Measurements from ENCODE around the gene OR7G2.
"Not testable (repeated sequence)": the region's sequence is repeated elsewhere in the genome, so short reads cannot be mapped to it uniquely, and the experiment has no call there.

OR7G2 gene

DNA sequence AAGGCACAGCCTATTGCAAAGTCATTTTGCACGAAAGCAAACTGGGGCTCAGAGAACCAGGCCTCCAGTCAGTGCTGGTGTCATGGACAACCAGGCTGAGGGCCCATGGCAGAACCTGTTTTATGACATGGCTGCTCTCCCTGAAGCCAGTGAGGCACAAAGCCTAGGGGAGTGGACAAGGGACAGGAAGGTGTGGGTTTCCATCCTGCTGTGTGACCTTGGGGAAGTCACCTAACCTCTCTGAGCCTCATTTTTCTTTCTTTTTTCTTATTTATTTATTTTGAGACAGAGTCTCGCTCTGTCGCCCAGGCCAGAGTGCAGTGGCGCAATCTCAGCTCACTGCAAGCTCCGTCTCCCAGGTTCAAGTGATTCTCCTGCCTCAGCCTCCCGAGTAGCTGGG, 35.6 kb downstream of the OR7G2 start:
- H3K4me1 ChIP-seq (ENCODE audit: control insufficient read depth, insufficient read depth, low read length); H3K27me3 ChIP-seq (ENCODE audit: control insufficient read depth, insufficient read depth, low read length); H3K9ac ChIP-seq (ENCODE audit: low read depth, low read length); H3K4me3 ChIP-seq (ENCODE audit: low read length); H3K36me3 ChIP-seq (ENCODE audit: insufficient read depth, low read length); H3K4me2 ChIP-seq (ENCODE audit: low read length); H3K9me3 ChIP-seq (replicated peaks; ENCODE audit: low read length): not testable (repeated sequence)

DNA sequence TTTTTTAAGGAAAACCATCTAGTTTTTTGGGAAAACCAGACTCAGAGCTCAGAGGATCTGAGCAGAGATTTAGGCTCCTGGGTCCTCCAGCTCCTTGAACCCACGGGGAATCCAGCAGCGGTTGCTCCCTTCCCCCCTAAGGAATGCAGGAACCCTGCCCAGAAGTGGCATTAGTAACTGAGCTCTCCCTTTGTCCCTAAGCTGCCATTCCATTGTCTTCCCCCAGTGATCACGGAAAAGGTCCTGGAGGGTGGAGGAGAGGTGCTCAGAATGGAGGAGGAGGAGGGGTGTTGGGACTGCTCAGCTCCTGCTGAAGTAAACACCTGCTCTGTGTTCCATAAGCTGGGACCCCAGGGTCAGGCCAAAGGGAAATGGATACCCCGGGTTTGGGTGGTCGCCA, 37.2 kb downstream of the OR7G2 start:
- Histone ChIP-seq H3K4me2 (ENCODE audit: low read length) (no peak overlapping the region), H3K27me3 (ENCODE audit: control insufficient read depth, insufficient read depth, low read length) (no peaks in the 10 kb centered on the region), H3K4me1 (ENCODE audit: control insufficient read depth, insufficient read depth, low read length) (no peaks in the 10 kb centered on the region), H3K4me3 (ENCODE audit: low read length) (no peak overlapping the region), H3K36me3 (ENCODE audit: insufficient read depth, low read length) (no peaks in the 10 kb centered on the region), H3K9me3 (replicated peaks; ENCODE audit: low read length) (no peaks in the 10 kb centered on the region), H3K9ac (ENCODE audit: low read depth, low read length) (no peak overlapping the region)

DNA sequence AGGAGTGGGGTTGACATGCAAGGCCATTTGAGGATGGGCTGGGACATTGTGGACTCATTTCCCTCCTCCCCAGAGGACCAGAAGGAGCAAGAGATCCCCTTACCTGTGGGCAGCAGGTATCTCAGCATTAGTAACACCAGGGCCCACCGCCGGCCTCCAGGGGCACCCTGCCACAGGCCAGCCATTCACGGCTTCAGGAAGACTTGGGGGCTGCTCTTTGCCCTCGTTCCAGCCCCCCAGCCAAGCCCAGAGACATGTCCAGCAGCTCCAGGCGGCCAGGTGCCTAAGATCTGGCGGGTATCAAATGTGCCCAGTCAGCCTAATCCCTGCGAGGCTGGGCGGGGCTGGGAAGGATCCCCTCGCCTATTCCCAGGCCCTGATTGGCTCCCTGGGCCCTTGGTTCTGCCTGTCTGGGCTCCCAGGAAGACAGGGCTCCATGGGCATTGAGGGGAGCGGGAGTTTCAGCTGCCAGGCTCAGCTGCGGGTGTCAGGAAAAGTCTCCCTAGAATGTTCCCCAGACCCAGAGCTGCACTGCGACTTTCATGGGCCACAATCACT, 41.7 kb downstream of the OR7G2 start:
- H3K9ac ChIP-seq (ENCODE audit: low read depth, low read length) = no peak overlapping the region
- no peak overlapping the region for H3K4me2 ChIP-seq (ENCODE audit: low read length)
- no peaks in the 10 kb centered on the region for H3K9me3 ChIP-seq (replicated peaks; ENCODE audit: low read length)
- no peaks in the 10 kb centered on the region for H3K27me3 ChIP-seq (ENCODE audit: control insufficient read depth, insufficient read depth, low read length)
- no peaks in the 10 kb centered on the region for H3K36me3 ChIP-seq (ENCODE audit: insufficient read depth, low read length)
- no peaks in the 10 kb centered on the region for H3K4me1 ChIP-seq (ENCODE audit: control insufficient read depth, insufficient read depth, low read length)
- no peak overlapping the region for H3K4me3 ChIP-seq (ENCODE audit: low read length)

GRCh38 chr19:9061879-9062278, 45.4 kb downstream of the OR7G2 start:
- H3K9me3 ChIP-seq (replicated peaks; ENCODE audit: low read length) = peaks cover 7% of the 10 kb centered on the region
- H3K36me3 ChIP-seq (ENCODE audit: insufficient read depth, low read length) = no peaks in the 10 kb centered on the region
- no peak overlapping the region for H3K4me2 ChIP-seq (ENCODE audit: low read length)
- H3K4me1 ChIP-seq (ENCODE audit: control insufficient read depth, insufficient read depth, low read length) = no peaks in the 10 kb centered on the region
- no peaks in the 10 kb centered on the region for H3K27me3 ChIP-seq (ENCODE audit: control insufficient read depth, insufficient read depth, low read length)
- no peak overlapping the region for H3K4me3 ChIP-seq (ENCODE audit: low read length)
- no peak overlapping the region for H3K9ac ChIP-seq (ENCODE audit: low read depth, low read length)

DNA sequence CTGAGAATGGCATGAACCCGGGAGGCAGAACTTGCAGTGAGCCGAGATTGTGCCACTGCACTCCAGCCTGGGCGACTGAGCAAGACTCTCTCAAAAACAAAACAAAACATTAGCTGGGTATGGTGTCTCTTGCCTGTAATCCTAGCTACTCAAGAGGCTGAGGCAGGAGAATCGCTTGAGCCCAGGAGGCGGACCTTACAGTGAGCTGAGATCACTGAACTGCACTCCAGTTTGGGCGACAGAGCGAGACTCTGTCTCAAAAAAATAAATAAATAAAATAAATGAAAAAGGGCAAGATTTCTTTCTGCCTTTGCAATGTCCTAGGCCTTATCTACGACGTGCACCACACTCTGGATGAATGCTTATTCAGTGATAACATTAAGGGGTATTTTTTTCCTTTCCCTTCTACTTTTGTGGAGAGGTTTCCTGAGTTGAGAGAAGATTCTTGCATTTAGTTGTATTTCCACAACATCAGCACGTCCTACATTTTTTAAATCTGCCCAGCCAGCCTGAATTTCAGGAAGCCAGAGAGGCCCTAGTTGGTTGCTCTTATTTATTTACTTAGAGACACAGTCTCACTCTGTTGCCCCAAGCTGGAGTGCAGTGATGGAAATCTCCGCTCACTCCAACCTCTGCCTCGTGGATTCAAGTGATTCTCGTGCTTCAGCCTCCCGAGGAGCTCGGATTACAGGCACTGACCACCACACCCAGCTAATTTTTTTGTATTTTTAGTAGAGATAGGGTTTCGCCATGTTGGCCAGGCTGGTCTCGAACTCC, 46.5 kb downstream of the OR7G2 start:
- Histone ChIP-seq H3K4me1 (ENCODE audit: control insufficient read depth, insufficient read depth, low read length) (no peaks in the 10 kb centered on the region), H3K4me3 (ENCODE audit: low read length) (no peak overlapping the region)

DNA sequence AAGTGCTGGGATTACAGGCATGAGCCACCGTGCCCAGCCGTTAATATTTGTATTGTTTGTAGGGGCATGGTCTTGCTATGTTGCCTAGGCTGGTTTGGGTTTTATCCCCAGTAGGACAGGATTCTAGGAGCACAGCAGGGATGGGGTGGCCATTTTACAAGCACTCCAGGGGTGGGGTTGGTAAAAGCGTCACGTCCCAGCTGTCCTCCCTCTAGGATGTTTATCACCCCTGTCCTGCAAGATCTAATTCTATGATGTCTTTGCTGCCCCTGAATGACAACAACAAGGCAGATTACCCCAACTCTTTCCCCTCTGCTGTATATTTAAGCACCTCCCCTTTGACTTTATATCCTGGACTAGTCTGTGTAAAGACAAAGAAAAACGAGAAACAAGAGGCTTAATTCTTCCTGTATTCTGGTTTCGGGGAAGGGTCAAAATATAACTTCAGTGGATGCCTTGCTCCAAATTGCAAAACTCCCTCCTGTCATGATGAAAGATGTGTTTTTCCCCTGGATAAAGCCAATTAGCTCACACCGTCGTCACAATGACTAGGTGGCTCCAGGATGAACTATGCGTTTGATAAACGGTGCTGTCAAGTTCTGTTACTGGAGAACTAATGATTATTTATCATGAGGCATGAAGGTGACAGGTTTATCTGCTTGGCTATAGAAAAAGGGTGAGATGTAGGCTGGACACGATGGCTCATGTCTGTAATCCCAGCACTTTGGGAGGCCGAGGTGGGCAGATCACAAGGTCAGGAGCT, 48.2 kb downstream of the OR7G2 start:
- no peak overlapping the region for H3K4me2 ChIP-seq (ENCODE audit: low read length)
- no peaks in the 10 kb centered on the region for H3K4me1 ChIP-seq (ENCODE audit: control insufficient read depth, insufficient read depth, low read length)
- H3K9me3 ChIP-seq (replicated peaks; ENCODE audit: low read length) = peaks cover 7% of the 10 kb centered on the region
- H3K36me3 ChIP-seq (ENCODE audit: insufficient read depth, low read length) = no peaks in the 10 kb centered on the region
- H3K27me3 ChIP-seq (ENCODE audit: control insufficient read depth, insufficient read depth, low read length) = no peaks in the 10 kb centered on the region
- no peak overlapping the region for H3K9ac ChIP-seq (ENCODE audit: low read depth, low read length)
- no peak overlapping the region for H3K4me3 ChIP-seq (ENCODE audit: low read length)

More for the DNA sequence above, 46.5 kb downstream of the OR7G2 start:
- Histone ChIP-seq H3K27me3 (ENCODE audit: control insufficient read depth, insufficient read depth, low read length) (no peaks in the 10 kb centered on the region), H3K36me3 (ENCODE audit: insufficient read depth, low read length) (no peaks in the 10 kb centered on the region), H3K9ac (ENCODE audit: low read depth, low read length) (no peak overlapping the region), H3K9me3 (replicated peaks; ENCODE audit: low read length) (peaks cover 7% of the 10 kb centered on the region), H3K4me2 (ENCODE audit: low read length) (no peak overlapping the region)

GRCh38 chr19:9057505-9058258, 49.6 kb downstream of the OR7G2 start:
- Histone ChIP-seq H3K4me2 (ENCODE audit: low read length) (no peak overlapping the region), H3K36me3 (ENCODE audit: insufficient read depth, low read length) (no peaks in the 10 kb centered on the region), H3K27me3 (ENCODE audit: control insufficient read depth, insufficient read depth, low read length) (no peaks in the 10 kb centered on the region), H3K9ac (ENCODE audit: low read depth, low read length) (no peak overlapping the region), H3K9me3 (replicated peaks; ENCODE audit: low read length) (peaks cover 7% of the 10 kb centered on the region), H3K4me1 (ENCODE audit: control insufficient read depth, insufficient read depth, low read length) (no peaks in the 10 kb centered on the region), H3K4me3 (ENCODE audit: low read length) (no peak overlapping the region)

- not testable (repeated sequence) for H3K4me1 ChIP-seq (ENCODE audit: control insufficient read depth, insufficient read depth, low read length); H3K9ac ChIP-seq (ENCODE audit: low read depth, low read length); H3K27me3 ChIP-seq (ENCODE audit: control insufficient read depth, insufficient read depth, low read length); H3K4me2 ChIP-seq (ENCODE audit: low read length); H3K9me3 ChIP-seq (replicated peaks; ENCODE audit: low read length); H3K36me3 ChIP-seq (ENCODE audit: insufficient read depth, low read length); H3K4me3 ChIP-seq (ENCODE audit: low read length)
These were observed 51.1 kb downstream of the OR7G2 start for GRCh38 chr19:9056131-9056530.

GRCh38 chr19:9054765-9055164, 52.5 kb downstream of the OR7G2 start:
- Histone ChIP-seq H3K27me3 (ENCODE audit: control insufficient read depth, insufficient read depth, low read length) (no peaks in the 10 kb centered on the region), H3K9ac (ENCODE audit: low read depth, low read length) (no peak overlapping the region), H3K9me3 (replicated peaks; ENCODE audit: low read length) (peaks cover 7% of the 10 kb centered on the region), H3K4me1 (ENCODE audit: control insufficient read depth, insufficient read depth, low read length) (no peaks in the 10 kb centered on the region), H3K36me3 (ENCODE audit: insufficient read depth, low read length) (no peaks in the 10 kb centered on the region), H3K4me2 (ENCODE audit: low read length) (no peak overlapping the region), H3K4me3 (ENCODE audit: low read length) (no peak overlapping the region)

- Histone ChIP-seq H3K9ac (ENCODE audit: low read depth, low read length) (no peak overlapping the region), H3K36me3 (ENCODE audit: insufficient read depth, low read length) (no peaks in the 10 kb centered on the region), H3K9me3 (replicated peaks; ENCODE audit: low read length) (peaks cover 7% of the 10 kb centered on the region), H3K4me1 (ENCODE audit: control insufficient read depth, insufficient read depth, low read length) (no peaks in the 10 kb centered on the region), H3K4me2 (ENCODE audit: low read length) (no peak overlapping the region), H3K27me3 (ENCODE audit: control insufficient read depth, insufficient read depth, low read length) (no peaks in the 10 kb centered on the region), H3K4me3 (ENCODE audit: low read length) (no peak overlapping the region)
These were observed 53.1 kb downstream of the OR7G2 start for GRCh38 chr19:9054207-9054606.

GRCh38 chr19:9053674-9054073, 53.6 kb downstream of the OR7G2 start:
- not testable (repeated sequence) for H3K36me3 ChIP-seq (ENCODE audit: insufficient read depth, low read length); H3K27me3 ChIP-seq (ENCODE audit: control insufficient read depth, insufficient read depth, low read length); H3K4me2 ChIP-seq (ENCODE audit: low read length); H3K9ac ChIP-seq (ENCODE audit: low read depth, low read length); H3K4me1 ChIP-seq (ENCODE audit: control insufficient read depth, insufficient read depth, low read length); H3K4me3 ChIP-seq (ENCODE audit: low read length); H3K9me3 ChIP-seq (replicated peaks; ENCODE audit: low read length)

Measured in skeletal muscle satellite cell (primary cell).